Frontal cortex (tissue), 4 donors: ENCODE results near the gene NDUFS6. TPM values are rescaled to one million over a fixed set of nuclear protein-coding genes. Genes with fewer than 3 reads are reported as not detected.
"Not testable (repeated sequence)": the region's sequence is repeated elsewhere in the genome, so short reads cannot be mapped to it uniquely, and the experiment has no call there.

Experiments
- DNase-seq, 2 donors: peaks; one replicate each; pipeline ENCODE4 v3.0.0; 2012; ENCODE audit warnings: low spot score in 2 of 2
- FAIRE-seq: peaks from 2 replicates; lab custom pipeline; 2012; peaks lifted over from hg19 to GRCh38; lab: Jason Lieb, UNC
- total RNA-seq: library from RNA; depleted of rRNA; stranded (reverse); fragments of >200 nt; gene quantifications from one replicate; pipeline ENCODE4 v1.2.3, GENCODE V29; 2014
- donor health status: control.
- donor health status: control.
- donor health status: control.

Gene NDUFS6
- total RNA-seq, 1 donor from 2014 or later, result 13.5 TPM

- DNase-seq (no peak), FAIRE-seq (no peak)
Measured at GRCh38 chr5:1795931-1796330, 5.3 kb upstream of the NDUFS6 start.

- DNase-seq (no peak), FAIRE-seq (no peak)
Measured at GRCh38 chr5:1796371-1797102, 4.7 kb upstream of the NDUFS6 start.

DNA sequence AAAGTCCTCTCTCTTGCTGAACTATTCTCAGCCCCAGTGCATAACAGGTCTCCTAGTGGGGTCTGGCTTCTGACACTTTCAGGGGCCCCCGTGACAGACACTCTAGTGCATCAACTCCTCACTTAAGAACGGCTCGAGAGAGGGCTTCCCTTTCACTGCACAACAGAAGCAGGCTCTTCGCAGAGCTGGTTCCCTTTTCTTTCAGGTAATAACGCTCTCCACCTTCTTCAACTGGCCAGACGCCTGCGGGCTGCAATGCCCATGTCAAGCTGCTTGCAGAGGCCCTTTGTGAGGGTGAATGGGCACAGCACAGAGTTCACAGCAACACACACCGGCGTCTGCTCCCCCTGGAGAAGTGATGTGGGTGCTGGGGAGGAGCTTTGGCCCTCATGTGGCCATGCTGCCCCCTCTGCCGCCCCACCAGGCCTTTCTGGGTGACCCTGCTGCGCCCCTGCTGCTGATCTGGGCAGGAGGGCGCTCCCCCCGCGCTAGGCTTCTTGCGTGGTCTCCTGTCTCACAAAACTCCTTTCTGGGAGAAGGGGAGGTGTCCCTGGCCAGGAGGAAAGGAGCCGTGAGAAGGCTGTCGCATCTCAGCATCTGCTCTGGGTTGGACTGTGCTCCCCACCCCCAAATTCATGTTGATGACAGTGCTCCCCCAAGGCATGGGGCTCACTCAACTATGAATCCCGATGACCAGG, 4.0 kb upstream of the NDUFS6 start:
- FAIRE-seq, result no peak
- DNase-seq, result no peak

GRCh38 chr5:1797855-1798254, 3.4 kb upstream of the NDUFS6 start:
- no peak for FAIRE-seq
- no peak for DNase-seq

DNA sequence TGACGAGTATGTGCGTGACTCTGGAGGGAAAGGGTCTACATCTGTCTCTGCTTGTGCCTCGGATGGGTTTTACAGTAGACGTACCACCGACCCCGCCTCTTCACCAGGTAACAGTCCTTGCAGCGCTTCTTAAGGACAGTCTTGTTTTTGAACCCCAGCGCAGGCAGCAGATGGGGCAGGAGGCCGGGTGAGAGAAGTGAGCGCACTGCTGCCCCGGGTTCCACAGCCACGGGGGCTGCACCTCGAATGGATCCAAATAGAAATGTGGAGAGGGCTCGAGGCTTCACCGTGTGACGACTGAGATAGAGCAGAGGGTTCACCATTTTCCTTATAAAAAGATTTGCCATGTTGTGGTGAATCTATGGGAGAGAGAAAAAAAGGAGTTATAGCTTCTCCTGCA, 2.6 kb upstream of the NDUFS6 start:
- DNase-seq, FAIRE-seq: not testable (repeated sequence)

DNA sequence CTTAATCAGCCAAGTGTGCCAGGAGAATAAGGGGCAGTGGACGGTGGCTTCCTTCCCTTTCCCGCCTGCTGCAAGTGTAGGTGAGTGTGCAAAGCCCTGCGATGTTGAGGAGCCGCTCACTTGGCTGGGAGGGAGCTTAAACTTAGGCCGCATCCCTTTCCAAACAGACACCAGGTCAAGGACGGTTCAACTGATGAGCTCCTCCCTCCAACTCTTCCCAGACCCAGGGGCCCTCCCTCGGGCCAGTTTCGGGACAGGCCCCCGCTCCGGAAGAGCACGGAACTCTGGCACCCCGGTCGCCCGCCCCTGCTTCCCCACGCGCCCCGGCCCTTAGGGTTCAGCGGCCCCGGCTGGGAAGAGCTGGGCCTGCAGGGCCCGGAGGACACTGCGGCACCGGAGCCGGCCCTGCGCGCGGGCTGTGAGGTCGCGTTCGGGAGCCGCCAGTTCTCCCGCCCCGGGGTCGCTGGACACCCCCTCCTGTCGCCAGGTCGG, 2.1 kb upstream of the NDUFS6 start:
- DNase-seq (peak; percentile 43 to 59), FAIRE-seq (no peak)

DNA sequence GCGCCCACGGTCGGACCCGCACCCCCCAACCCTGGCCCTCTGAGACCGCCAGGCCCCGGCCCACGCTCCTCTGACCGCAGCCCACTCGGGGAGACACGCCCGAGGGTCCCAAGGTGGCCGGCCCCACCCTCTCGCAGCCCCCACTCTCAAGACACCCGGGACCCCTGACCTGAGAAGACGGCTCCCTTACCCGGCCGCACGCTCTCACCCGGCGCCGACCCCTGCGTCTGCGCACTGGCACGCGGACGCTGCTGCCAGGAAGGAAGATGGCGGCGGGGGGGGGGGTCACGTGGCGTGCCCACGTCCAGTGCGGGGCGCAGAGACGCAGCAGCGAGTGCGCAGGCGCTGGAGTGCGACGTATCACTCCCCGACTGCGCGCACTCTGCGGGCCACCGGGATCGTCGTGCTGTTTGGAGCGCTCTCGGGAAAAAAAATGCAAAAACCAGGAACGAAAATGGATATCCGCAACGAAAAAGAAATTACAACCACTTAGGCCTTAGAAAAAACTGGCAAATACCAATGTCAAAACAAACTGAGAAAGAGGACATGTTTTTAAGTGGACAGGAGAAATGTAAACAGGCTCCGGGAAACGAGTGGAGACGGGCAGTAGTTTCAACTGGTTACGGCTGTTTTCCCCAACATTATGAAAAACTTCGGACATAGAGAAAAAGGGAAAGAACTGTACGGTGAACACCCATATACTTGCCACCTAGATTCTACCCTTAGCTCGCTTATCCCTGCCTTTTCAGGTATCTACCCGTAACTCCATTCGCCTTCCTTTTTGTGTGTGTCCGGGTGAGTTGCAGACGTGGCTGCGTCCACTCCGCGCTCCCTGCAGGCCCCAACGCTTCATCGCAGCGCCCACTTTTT, 1.4 kb upstream of the NDUFS6 start, which contains the start of gene MRPL36:
Gene MRPL36, minus strand, starts transcription at position 236 of the 870 bp plus-strand sequence. CDS start 902 bp downstream, outside the sequence.
- peak; percentile 96 to 97 for DNase-seq
- no peak for FAIRE-seq

GRCh38 chr5:1800472-1801221, 560 bp upstream of the NDUFS6 start:
- peak; percentile 40 to 47 for DNase-seq
- no peak for FAIRE-seq

DNA sequence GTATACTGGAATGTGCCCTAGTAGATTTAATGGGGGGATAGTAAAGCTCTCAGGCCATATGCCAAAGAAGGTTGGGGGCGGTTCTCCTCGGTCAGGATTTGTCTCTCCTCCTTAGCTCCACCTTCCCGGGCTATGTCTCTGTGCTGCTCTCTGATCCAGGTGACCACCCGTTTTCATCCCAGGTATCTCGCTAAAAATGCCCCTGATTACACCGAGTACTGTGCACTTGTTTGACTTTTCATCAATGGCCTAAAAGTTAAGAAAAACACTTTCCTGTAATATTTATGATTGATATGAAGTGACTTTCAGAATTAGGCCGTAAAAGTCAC, 724 bp downstream of the NDUFS6 start:
- DNase-seq (no peak), FAIRE-seq (no peak)

- DNase-seq (no peak), FAIRE-seq (no peak)
Measured at GRCh38 chr5:1803192-1803591, 2.0 kb downstream of the NDUFS6 start.

DNA sequence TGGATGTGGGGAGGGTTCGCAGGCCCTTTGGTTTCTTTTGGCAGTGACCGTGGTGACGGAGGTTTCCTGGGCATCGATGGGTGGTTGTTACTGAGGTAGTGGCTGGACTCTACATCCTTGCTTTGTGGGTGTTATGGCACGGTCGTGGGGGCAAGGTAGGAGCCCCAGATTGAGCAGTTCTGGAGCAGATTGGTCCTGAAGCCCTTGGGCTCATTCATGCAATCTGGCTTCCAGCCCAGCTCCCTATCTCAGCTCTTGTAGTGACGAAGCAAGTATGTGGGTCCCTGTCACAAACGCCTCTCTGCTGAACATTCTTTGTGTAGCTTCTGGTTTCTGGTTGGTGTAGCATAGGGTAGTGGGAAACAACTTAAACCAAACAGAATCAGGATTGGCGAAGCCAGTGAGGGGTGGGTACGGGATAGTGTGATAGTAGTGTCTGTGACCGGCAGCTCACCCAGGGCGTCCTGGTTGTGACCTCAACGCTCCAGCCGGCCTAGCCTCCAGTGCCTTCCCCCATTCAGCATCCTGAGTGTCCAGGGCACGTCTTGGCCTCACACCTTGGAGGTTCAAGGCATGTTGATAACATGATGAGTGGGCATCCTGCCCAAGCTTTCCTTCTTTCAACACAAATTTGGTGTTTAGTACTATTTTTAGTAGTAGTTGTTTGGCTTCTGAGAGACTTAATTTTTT, 2.9 kb downstream of the NDUFS6 start:
- DNase-seq, result no peak
- FAIRE-seq, result no peak

DNA sequence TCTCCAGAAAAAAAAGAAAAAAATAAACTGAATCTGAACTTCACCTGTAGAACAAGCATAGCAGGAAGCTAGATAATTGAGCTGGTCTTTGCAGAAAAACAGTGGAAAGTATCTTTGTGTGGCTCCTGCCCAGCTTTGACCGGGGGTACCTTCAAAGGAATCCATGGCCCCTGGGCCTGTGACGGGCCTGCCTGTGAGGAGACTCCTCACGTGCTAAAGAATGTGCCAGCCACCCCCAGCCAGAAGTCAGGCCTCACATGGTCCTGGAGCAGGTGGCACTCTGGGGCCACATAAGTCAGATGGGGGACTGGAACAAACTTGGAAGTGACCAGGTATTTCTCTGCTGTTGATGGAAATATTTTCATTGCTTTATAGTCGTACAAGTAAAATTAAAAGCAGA, 4.1 kb downstream of the NDUFS6 start:
- no peak for FAIRE-seq
- no peak for DNase-seq

- DNase-seq (no peak), FAIRE-seq (no peak)
Measured at GRCh38 chr5:1805736-1806135, 4.5 kb downstream of the NDUFS6 start.

DNA sequence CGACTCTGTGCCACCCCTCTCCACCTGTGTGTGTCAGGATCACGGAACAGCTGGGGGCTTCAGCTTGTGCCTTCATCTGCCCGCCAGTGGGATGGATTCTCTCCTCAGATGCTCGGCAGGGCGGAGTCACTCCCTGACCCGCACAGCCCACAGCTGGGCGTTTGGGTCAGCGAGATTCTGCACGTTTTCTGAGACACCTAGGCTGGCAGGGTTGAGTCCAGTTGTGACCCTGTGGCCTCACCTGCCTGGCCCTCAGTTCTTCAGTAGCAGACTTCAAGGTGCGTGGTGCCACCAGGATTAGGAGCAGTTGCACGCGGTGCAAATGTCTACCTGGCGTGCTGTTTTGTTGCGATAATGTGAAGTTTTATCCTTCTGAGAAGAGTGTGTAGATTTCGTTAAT, 5.0 kb downstream of the NDUFS6 start:
- no peak for FAIRE-seq
- DNase-seq, result no peak

DNA sequence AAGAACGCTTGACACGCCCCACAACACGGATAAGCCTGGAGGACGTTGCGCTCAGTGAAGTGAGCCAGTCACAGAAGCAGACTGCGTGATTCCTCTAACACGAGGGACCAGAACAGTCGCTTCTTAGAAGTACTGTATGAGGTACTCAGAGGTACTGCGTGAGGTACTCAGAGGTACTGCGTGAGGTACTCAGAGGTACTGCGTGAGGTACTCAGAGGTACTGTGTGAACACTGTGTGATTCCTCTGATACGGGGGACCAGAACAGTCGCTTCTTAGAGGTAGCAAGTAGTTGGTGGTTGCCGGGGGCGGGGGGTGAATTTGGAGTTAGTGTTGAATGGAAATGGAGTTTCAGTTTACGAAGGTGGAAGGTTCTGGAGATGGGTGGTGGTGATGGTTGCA, 5.8 kb downstream of the NDUFS6 start:
- DNase-seq (no peak), FAIRE-seq (no peak)

GRCh38 chr5:1807451-1808185, 6.4 kb downstream of the NDUFS6 start:
- DNase-seq, result no peak
- FAIRE-seq, result no peak

- no peak for DNase-seq
- FAIRE-seq, result no peak
Measured at GRCh38 chr5:1808439-1808838, 7.2 kb downstream of the NDUFS6 start.

DNA sequence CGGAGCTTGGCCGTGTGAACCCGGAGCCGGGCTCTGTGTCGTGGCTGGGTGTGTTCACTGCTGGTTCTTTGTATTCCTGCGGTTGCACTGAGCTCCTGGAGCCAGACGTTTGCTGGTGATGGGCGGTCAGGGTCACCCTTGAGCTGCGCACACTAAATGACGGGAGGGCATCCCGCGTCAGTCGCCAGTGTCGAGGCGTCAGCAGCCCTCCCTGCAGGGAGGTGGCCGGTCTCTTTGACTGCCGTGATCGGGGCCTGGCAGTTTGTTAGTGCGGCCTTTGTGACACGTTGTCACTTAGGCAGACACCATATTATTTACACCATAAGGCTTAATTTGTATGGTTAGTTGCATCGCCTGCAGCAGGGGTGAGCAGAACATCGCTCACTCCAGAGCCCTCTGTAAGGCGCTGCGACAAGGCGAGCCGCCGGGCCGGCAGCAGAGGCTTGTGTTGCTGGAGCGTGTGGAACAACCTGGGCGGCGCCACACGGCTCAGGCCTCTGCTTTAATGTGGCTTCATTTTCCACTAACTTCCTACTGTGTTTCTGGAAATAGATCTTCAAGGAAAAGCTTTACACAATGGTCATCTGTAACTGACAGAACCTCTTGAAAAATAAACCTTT, 8.3 kb downstream of the NDUFS6 start:
- no peak for FAIRE-seq
- no peak for DNase-seq
